NCI-H2107 treated with DMSO at 0.1 percent for 48 hours (cell line): ENCODE data around the gene TVP23A.
"Not testable (repeated sequence)": the region's sequence is repeated elsewhere in the genome, so short reads cannot be mapped to it uniquely, and the experiment has no call there.

ENCODE experiments used
- DNase-seq: peaks from one replicate; lab custom pipeline; 2025; ENCODE audit not compliant: unreplicated experiment; lab: John Stamatoyannopoulos, UW

The TVP23A gene

DNA sequence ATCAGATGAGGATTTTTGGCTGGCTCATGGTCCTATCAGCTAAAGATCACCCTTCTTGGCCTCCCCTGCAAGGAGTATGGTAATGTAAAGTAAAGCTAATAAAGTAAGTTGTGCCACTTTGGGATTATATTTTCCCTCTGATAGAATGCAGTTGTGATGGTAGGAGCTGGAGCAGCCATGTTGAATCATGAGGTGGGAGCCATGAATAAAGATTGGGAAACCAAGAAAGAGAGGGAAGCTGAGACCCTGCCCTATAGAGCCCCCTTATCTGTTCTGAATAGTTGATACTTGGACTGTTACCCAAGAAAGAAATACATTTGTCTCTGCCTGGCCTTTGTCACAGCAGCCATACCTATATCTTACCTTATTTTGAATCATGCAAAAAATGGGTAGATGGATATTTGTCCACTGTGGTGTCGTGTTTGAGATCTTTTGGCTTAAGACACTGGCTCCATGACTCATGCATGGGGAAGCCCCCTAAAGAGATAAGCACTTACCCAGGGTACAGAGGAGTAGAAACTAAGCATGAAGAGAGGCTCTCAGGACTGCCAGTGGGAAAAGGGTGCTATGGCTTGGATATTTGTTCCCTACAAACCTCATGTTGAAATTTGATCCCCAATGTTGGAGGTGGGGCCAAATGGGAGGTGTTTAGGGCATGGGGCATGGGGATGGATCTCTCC, 17.7 kb upstream of the TVP23A start:
- DNase-seq: no peak

DNA sequence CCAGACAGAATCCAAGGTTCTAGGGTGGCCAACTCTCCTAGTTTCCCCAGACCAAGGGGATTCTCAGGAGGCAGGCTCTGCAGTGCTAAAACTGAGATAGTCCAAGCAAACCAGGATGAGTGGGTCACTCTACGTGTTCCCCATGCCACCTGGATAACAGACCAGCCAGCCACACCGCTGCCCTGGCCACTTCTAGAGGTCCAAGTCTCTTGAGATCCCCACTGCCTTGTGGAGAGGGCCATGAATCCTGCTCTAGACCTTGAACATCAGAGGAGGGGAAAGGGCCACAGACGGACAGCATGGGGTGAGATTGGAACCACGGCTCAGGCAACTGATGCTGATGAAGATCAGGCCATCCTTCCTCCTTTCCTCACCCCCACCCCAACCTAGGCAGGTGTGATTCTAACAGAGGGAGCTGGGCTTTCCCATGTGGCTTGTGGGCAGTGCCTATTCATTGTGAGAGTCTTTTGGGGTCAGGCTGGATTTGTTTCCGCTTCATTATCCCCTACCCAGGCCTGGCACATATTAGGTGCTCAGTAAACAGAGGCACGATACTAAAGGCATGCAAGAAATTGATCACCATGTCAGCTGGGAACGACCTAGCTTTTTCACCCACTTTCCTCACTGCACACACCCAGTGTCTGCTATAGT, 16.8 kb upstream of the TVP23A start:
- no peak for DNase-seq

DNA sequence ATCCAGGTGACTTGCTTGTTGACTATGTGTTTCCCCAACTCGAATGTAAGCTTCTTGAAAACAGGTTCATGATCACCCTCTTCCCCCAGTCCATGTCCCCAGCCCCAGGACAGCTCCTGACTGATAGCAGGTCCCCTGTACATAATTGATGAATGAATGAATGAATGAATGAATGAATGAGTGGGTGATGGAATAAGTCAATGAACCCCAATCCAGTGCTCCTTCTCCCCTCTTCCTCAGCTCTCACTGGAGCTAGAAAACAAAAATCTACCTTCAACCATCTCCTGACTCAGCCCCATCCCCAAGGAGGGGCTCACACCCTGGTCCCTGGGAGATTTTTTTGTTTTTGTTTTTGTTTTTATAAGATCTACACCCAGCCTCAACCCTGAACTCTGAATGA, 16.2 kb upstream of the TVP23A start:
- DNase-seq: no peak

DNA sequence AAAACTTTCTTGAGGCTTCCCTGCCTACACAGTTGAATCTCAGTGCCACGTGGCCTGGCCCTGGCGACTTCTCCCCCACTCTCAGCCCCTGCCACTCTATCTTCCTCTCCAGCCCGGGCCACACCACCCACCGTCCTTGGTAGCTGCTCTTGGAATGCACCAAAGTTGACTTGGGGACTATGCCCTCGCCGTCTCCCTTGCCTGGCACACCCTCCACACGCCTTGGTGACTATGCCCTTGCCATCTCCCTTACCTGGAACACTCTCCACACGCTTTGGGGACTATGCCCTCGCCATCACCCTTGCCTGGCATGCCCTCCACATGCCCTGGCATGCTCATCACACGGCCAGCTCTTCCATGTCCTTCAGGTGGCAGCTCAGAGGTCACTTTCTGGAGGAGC, 15.5 kb upstream of the TVP23A start:
- DNase-seq: no peak

DNA sequence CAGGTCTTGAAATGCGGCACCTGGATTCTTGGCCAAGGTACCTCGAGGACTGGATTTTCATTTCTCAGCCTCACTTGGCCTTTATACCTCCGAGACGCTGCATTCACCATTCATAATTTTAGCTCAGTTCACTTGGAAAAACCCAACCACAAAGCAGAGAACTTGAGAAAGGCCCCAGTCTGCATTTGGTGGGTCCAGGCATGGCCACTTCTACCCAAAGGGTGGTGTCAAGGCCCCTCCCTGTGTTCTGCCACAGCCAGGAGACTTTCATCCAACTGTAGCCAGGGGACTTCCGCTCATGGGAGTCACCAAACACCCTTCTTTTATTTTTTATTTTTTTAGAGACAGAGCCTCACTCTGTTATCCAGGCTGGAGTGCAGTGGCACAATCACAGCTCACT, 14.7 kb upstream of the TVP23A start:
- DNase-seq: no peak

DNA sequence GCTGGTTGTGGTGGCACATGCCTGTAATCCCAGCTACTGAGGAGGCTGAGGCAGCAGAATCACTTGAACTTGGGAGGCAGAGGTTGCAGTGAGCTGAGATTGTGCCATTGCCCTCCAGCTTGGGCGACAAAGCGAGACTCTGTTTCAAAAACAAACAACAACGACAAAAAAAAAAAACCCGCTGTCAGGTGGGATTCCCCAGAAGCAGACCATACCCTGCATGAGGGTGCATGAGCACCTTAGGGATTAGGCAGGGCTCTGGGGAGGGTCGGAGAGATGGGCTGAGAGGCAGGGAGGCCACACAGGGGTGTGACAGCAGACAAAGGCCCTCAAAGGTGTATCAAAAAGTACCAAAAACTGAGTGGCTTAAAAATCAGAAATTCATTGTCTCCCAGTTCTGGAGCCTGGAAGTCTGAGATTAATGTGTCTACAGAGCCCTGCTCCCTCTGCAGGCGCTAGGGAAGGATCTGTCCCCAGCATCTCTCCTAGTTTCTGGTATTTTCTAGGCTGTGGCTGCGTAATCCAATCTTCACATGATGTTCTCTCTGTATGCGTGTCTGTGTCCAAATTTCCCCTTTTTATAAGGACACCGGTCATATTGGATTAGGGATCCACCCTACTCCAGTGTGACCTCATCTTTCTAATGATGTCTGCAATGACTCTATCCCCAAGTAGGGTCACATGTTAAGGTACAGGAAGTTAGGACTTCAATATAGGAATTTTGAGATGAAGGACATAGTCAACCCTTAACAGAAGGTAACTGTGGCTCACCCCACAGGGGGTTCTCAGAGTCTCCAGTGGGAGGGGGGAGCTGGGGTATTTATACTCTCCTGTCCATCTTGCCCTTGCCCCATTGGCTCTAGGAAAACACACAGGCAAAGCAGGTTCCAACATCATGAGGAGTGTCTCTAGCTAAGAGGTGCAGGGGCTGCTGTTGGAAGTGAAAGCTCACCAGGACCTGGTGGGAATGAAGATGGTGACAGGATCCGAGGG, 13.6 kb upstream of the TVP23A start:
- DNase-seq: no peak

DNA sequence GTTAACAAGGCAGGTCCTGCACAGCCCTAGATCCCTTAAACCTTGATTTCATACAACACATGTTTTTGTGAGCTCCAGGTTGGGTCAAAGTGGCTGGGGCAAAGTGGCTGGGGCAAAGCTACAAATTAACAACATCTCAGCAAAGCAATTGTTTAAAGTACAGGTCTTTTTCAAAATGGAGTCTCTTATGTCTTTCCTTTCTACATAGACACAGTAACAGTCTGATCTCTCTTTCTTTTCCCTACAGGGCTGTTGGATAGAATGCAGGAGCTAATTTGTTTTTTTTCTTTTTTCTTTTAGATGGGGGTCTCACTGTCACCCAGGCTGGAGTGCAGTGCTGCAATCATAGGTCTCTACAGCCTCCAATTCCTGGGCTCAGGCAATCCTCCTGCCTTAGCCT, 11.6 kb upstream of the TVP23A start:
- not testable (repeated sequence) for DNase-seq

DNA sequence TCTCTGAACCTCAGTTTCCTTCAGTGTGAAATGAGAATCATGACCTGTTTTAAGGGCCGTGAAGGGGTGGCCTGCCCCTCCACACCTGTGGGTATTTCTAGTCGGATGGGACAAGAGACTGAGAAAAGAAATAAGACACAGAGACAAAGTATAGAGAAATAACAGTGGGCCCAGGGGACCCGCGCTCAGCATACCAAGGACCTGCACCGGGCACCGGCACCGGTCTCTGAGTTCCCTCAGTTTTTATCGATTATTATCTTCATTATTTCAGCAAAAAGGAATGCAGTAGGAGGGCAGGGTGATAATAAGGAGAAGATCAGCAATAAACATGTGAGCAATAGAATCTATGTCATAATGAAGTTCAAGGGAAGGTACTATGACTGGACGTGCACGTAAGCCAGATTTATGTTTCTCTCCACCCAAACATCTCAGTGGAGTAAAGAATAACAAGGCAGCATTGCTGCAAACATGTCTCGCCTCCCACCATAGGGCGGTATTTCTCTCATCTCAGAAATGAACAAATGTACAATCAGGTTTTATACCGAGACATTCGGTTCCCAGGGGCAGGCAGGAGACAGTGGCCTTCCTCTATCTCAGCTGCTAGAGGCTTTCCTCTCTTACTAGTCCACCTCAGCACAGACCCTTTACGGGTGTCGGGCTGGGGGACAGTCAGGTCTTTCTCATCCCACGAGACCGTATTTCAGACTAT, 10.9 kb upstream of the TVP23A start:
- not testable (repeated sequence) for DNase-seq

DNA sequence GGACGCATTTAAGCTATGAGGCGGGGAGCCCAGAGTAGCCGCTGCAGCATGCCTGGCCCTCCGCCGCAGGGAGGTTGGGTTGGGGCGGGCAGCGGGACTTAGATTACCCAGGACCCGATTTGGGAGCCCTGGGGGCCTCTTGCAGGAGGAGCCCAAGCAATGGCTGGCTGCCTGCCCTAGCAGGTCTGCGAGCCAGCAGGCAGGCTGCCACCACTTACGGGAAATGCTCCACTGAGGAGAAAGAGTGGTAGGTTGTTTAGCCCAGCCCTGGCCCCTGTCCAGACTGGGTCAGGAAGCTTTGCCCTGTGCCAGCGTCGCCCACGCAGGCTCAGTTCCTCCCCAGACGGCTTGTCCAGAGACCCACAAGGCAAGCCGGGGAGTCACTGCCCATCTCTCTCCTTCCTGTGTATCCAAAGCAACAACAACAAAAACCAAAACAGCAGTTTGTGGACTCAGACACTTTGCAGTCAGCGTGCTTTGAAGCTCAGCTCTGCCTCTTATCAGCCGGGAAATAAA, 10.3 kb upstream of the TVP23A start:
- no peak for DNase-seq

DNA sequence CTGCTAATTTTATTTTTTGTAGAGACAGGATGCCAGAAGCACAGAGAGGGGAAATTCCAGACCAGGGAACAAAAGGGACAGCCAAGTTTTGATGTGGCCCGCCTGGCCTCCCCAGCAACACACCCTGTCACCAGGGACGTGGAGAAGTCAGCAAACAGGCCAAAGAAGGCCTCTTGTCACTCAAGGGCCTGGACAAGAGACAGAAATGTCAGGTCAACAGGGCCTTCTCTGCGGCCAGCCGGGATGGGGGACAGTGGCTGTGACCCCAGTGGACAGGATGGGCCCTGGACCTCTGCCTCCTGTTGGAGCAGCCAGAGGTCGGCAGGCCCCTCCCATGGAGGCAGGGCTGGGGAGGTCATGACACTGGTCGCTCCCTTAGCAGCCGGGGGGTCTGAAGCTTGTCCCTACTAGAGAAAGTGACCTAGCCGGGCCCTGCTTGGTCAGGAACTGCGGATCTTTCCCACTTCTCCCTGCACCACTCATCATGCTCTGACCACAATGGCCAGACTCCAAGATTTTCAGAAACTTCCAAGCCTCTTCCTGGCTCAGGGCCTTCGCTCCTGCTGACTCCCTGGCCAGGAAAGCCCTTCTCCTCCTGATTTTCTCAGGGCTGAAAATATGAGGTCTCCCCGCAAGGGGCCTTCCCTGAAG, 9.2 kb upstream of the TVP23A start:
- no peak for DNase-seq

DNA sequence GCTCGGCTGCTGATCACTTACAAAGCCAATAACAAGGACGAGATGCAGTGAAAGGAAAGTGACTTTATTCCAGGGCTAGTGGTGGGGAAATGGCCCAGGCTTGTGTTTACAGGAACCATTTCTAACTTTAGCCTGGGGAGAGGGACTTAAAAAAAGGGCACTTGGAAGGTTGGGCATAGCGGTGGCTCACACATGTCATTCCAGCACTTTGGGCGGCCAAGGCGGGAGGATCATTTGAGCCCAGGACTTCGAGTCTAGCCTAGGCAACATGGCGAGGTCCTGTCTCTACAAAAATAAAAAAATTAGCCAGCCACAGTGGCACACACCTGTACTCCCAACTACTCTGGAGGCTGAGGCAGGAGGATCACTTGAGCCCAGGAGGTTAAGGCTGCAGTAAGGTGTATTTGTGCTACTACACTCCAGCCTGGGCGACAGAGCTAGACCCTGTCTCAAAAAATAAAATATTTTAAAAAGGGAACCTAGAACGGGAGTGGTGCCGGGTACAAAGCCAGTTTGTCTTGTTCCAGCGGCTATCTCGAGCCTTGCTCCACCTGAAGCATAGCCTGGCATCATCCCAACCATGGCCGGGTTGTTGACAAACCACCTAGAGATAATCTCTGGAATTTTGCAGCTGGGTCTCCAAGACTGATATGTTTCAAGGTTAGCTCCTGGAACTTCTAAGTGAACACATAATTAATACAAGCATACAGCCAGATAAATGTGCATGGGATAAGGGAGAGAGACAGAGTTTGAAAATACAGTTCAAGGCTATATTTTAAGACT, 5.7 kb upstream of the TVP23A start:
- DNase-seq: no peak

DNA sequence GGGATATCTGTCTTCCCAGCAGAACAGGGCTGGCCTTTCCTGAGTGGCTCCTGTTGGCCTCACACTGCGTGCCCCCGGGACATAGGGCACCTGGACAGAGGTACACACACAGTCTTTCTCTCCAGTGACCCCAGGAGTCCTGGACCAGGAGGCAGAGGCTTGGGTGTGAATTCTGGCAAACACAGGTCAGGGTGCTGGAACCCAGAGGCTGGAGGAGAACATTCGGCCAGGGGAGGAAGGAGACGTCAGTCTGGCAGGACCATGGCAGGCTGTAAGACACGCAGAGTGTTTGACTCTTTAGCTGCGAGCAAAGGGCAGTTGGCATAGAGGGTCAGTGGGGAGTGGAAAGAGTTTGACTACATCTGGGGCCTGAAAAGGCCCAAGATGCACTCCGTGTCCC, 4.1 kb upstream of the TVP23A start:
- DNase-seq: no peak

DNA sequence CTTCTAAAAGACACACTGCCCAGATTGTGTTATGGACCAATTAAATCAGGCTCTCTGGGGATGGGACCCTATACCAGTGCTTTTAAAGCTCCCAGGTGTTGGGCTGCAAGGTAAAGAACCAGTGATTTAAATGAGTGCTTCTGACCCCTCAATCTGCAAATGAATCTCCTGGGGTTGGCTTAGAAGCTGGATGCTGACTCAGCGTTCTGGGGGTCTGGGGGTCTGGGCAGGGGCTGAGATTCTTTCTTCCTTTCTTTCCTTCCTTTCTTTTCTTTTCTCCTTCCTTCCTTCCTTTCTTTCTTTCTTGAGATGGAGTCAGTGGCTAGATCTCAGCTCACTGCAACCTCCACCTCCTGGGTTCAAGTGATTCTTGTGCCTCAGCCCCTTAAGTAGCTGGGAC, 2.0 kb upstream of the TVP23A start:
- no peak for DNase-seq

DNA sequence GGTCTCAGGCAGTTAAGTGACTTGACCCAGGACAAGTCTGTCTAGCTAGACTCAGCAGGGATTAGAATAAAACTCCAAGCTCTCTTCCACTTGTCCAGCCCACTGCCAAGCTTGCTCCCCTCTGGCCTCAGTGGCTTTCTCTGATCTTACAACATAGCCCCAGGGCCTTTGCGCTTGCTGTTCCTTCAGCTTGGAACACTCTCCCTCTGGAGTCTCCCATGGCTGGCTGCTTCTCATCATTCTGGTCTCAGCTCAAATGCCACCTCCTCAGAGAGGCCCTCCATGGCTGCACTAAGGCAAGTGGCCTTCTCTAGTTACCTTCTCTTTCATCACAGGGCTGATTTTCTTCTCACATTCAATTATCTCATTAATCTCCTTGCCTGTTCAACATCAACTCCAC, 1.1 kb downstream of the TVP23A start:
- DNase-seq: no peak

DNA sequence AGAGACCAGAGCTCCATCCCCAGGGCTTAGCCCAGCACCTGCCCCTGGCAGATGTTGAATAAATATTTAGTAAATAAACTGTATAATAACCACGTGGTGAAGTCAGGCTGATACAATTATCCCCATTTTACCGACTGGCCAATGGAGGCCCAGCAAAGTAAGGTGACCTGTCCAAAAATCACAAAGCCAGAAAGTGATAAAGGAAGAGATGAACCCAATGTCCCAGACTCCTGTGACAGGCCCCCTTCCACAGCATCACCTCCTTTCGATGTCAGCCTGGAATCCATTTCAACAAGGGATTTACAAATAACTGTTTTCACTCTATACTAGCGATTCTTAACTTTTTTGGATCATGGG, 5.5 kb downstream of the TVP23A start:
- DNase-seq: no peak

DNA sequence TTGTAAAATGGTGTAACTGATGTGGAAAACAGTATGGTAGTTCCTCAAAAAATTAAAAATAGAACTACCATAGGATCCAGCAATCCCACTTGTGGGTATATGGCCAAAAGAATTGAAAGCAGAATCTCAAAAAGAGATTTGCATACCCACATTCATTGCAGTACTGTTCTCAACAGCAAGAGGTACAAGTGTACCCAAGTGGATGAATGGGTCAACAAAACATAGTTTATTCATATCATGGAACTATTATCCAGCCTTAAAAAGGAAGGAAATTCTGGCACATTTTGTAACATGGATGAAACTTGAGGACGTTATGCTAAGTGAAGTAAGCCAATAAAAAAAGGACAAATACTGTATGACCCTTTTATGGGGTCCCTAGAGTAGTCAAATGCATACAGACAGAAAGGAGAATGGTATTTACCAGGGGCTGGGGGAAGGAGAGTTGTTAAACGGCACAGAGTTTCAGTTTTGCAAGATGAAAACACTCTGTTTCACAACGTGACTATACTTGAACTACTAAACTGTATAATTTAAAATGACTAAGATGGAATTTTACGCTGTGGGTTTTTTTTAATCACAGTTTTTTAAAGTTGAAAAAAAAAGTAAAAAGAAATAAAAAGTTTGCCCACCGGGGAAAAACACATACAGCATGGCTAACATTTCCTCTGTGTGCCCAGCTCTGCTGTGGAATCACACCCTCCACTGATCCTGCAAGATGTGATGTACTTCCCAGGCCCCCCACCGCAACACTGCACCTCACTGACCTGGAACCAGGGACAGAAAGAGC, 6.1 kb downstream of the TVP23A start:
- no peak for DNase-seq

DNA sequence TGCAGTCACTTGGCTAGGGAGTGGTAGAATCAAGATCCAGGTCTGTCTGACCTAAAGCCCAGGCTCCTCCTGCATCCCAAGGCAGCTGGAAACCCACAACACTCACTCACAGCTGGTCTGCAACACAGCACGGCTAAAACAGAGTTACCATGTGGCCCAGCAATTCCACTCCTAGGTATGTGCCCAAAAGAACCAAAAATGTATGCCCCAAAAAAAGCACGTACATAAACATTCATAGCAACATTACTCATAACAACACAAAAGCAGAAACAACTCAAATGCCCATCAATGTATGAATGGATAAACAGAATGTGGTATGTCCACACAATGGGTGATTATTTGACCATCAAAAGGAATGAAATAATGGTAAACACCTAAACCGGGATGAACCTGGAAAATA, 8.9 kb downstream of the TVP23A start:
- no peak for DNase-seq

DNA sequence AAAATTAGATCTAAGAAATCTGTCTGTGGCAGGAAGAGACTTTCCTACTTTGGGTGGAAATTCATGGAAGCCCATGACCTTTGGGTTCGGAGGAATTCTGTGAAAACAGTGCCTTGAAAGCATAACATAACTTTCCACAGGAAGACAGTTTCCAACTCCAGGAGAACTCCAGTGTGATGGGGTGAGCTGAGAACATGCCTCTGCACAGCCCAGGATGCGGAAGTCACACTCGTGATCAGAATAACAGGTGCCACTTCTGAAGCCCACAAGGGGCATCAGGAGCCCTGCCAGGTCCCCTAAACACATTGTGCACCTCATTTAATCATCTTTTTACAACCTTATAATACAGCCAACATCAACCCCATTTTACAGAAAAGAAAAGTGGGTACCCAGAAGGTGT, 9.7 kb downstream of the TVP23A start:
- no peak for DNase-seq

DNA sequence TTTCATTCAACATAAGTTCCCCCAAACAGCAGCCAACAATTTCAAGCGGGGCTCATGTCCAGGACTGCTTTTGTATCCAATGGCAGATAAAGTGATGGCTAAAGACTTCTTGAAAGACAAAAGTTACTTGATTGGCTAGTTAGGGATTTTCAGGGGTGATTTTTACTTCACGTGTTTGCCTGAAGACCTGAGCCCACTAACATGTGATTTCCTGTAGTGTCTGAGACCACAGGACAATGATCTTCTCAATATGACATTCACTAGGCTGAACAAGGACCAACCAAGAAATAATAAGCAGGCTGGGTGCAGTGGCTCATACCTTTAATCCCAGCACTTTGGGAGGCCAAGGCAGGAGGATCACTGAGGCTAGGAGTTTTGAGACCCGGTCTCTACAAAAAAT, 10.4 kb downstream of the TVP23A start:
- no peak for DNase-seq
